B cell (primary cell): Measurements from ENCODE around the gene GOLGB1.

Experiments used
- CTCF ChIP-seq: fragments of 200-600 bp; IDR thresholded peaks from one replicate; pipeline ENCODE4 v1.8.0; 2022; ENCODE audit warnings: antibody characterized with exemption, mild to moderate bottlenecking
- EZH2 ChIP-seq: IDR thresholded peaks from 2 replicates; pipeline ENCODE4 v1.6.1; 2012; ENCODE audit warnings: borderline replicate concordance, low read depth, mild to moderate bottlenecking, moderate library complexity, low read length; ENCODE audit not compliant: insufficient read depth, poor library complexity, severe bottlenecking

- TF ChIP-seq CTCF, result no peak
- no peak for TF ChIP-seq EZH2
Observed at GRCh38 chr3:121677141-121677540, 72.4 kb downstream of the GOLGB1 start.
